Hepatocyte (in vitro differentiated cells): ENCODE data around the gene BTF3.
"Not testable (repeated sequence)": the region's sequence is repeated elsewhere in the genome, so short reads cannot be mapped to it uniquely, and the experiment has no call there.

Experiments
- EZH2 ChIP-seq: fragments of 200-600 bp; sonication (generic); IDR thresholded peaks from 2 replicates; pipeline ENCODE4 v1.6.1; 2016; ENCODE audit warnings: antibody characterized with exemption, mild to moderate bottlenecking, borderline replicate concordance
- EZH2phosphoT487 ChIP-seq: fragments of 200-600 bp; sonication (generic); IDR thresholded peaks from one replicate; pipeline ENCODE4 v1.6.1; 2018; ENCODE audit warnings: antibody characterized with exemption, mild to moderate bottlenecking, low read depth, moderate library complexity; ENCODE audit not compliant: unreplicated experiment, severe bottlenecking
- TF ChIP-seq, protein P1 (sequence below): fragments of 200-600 bp; sonication (generic); IDR thresholded peaks from 2 replicates; pipeline ENCODE4 v1.5.1; 2016; ENCODE audit warnings: antibody characterized with exemption, mild to moderate bottlenecking; ENCODE audit not compliant: poor library complexity

DNA sequence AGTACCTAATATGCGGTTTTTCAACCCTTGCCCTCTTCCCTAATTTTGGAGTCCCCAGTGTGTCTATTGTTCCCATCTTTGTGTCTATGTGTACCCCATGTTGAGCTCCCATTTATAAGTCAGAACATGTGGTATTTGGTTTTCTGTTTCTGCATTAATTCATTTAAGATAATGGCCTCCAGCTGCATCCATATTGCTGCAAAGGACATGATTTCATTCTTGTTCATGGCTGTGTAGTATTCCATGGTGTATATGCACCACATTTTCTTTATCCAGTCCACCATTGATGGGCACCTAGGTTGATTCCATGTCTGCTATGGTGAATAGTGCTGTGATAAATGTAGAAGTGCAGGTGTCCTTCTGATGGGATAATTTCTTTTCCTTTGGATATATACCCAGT, 41.8 kb upstream of the BTF3 start:
- not testable (repeated sequence) for TF ChIP-seq EZH2, EZH2phosphoT487
- TF ChIP-seq, protein P1, sequence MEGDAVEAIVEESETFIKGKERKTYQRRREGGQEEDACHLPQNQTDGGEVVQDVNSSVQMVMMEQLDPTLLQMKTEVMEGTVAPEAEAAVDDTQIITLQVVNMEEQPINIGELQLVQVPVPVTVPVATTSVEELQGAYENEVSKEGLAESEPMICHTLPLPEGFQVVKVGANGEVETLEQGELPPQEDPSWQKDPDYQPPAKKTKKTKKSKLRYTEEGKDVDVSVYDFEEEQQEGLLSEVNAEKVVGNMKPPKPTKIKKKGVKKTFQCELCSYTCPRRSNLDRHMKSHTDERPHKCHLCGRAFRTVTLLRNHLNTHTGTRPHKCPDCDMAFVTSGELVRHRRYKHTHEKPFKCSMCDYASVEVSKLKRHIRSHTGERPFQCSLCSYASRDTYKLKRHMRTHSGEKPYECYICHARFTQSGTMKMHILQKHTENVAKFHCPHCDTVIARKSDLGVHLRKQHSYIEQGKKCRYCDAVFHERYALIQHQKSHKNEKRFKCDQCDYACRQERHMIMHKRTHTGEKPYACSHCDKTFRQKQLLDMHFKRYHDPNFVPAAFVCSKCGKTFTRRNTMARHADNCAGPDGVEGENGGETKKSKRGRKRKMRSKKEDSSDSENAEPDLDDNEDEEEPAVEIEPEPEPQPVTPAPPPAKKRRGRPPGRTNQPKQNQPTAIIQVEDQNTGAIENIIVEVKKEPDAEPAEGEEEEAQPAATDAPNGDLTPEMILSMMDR: not testable (repeated sequence)
